ENCODE data around the gene SYT15. TPM values are rescaled to one million over a fixed set of nuclear protein-coding genes. Genes with fewer than 3 reads are reported as not detected.

Gene SYT15
- total and polyA plus RNA-seq, 2 of the 13 experiments (the other 11 are each of a cell fraction or from before 2014, with no cell fraction given) = 0.24 to 0.38 TPM

- TF ChIP-seq, protein P1, sequence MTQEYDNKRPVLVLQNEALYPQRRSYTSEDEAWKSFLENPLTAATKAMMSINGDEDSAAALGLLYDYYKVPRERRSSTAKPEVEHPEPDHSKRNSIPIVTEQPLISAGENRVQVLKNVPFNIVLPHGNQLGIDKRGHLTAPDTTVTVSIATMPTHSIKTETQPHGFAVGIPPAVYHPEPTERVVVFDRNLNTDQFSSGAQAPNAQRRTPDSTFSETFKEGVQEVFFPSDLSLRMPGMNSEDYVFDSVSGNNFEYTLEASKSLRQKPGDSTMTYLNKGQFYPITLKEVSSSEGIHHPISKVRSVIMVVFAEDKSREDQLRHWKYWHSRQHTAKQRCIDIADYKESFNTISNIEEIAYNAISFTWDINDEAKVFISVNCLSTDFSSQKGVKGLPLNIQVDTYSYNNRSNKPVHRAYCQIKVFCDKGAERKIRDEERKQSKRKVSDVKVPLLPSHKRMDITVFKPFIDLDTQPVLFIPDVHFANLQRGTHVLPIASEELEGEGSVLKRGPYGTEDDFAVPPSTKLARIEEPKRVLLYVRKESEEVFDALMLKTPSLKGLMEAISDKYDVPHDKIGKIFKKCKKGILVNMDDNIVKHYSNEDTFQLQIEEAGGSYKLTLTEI (CRISPR knock-in tag; conservative IDR thresholded peaks at IDR 0.05) = no peak
- TF ChIP-seq ESRRA (CRISPR knock-in tag; IDR thresholded peaks at IDR 0.05; ENCODE audit: low read depth) = no peak
- TF ChIP-seq, protein P2, sequence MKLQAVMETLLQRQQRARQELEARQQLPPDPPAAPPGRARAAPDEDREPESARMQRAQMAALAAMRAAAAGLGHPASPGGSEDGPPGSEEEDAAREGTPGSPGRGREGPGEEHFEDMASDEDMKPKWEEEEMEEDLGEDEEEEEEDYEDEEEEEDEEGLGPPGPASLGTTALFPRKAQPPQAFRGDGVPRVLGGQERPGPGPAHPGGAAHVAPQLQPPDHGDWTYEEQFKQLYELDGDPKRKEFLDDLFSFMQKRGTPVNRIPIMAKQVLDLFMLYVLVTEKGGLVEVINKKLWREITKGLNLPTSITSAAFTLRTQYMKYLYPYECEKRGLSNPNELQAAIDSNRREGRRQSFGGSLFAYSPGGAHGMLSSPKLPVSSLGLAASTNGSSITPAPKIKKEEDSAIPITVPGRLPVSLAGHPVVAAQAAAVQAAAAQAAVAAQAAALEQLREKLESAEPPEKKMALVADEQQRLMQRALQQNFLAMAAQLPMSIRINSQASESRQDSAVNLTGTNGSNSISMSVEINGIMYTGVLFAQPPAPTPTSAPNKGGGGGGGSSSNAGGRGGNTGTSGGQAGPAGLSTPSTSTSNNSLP (IDR thresholded peaks at IDR 0.05; ENCODE audit: low read depth, low read length) = no peak
- no peak for TF ChIP-seq MLX (CRISPR knock-in tag; IDR thresholded peaks at IDR 0.05)
- TF ChIP-seq, protein P3, sequence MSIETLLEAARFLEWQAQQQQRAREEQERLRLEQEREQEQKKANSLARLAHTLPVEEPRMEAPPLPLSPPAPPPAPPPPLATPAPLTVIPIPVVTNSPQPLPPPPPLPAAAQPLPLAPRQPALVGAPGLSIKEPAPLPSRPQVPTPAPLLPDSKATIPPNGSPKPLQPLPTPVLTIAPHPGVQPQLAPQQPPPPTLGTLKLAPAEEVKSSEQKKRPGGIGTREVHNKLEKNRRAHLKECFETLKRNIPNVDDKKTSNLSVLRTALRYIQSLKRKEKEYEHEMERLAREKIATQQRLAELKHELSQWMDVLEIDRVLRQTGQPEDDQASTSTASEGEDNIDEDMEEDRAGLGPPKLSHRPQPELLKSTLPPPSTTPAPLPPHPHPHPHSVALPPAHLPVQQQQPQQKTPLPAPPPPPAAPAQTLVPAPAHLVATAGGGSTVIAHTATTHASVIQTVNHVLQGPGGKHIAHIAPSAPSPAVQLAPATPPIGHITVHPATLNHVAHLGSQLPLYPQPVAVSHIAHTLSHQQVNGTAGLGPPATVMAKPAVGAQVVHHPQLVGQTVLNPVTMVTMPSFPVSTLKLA (IDR thresholded peaks at IDR 0.05) = no peak
- no peak for TF ChIP-seq NFIC (IDR thresholded peaks at IDR 0.05; ENCODE audit: low read length)
- peak; percentile 79 for TF ChIP-seq ZNF770 (CRISPR knock-in tag; IDR thresholded peaks at IDR 0.05)
- TF ChIP-seq ZNF747 (CRISPR knock-in tag; IDR thresholded peaks at IDR 0.05; ENCODE audit: borderline replicate concordance) = no peak
These were observed 39.1 kb upstream of the SYT15 start (continued) for GRCh38 chr10:46539596-46540411.
